GM19023 (cell line): Measurements from ENCODE around the gene AOAH.
A peak's percentile ranks its signal among the peaks of the same experiment; 100 is the strongest.

Experiments
- ATAC-seq: cut with Tn5 transposase; IDR thresholded peaks from one replicate; pipeline ENCODE4 v1.9.1; 2021; ENCODE audit warnings: mild to moderate bottlenecking, moderate library complexity; ENCODE audit not compliant: unreplicated experiment

The AOAH gene, protein sequence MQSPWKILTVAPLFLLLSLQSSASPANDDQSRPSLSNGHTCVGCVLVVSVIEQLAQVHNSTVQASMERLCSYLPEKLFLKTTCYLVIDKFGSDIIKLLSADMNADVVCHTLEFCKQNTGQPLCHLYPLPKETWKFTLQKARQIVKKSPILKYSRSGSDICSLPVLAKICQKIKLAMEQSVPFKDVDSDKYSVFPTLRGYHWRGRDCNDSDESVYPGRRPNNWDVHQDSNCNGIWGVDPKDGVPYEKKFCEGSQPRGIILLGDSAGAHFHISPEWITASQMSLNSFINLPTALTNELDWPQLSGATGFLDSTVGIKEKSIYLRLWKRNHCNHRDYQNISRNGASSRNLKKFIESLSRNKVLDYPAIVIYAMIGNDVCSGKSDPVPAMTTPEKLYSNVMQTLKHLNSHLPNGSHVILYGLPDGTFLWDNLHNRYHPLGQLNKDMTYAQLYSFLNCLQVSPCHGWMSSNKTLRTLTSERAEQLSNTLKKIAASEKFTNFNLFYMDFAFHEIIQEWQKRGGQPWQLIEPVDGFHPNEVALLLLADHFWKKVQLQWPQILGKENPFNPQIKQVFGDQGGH

DNA sequence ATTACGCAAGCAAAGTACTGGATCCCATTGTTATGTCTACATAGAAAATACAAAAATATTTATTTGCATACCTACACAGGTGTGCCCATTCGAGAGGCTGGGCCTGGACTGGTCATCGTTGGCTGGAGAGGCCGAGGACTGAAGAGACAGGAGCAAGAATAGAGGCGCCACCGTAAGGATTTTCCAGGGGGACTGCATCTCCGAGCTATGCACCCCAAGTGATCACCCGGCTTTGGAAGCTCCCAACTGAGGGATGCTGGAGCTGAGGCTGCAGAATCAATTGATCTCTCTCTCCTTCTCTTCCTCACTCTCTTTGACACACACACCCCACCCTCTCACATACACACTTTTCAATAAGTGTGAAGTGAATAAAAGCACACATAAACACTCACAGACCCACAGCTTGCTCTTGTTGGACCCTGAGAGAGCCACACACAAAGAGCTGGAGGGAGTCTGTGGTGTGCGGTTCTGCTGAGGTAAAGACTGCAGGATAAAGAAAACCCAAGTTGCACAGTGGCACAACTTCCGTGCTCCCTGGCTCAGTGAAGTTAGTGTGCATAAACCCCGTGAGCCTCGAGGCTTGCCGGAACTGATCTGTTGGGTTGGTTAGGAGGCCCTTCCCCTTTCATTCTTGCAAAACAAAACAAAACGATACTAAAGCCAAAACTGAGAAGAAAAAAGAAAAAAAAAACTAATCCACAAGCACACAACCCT, at the start of gene AOAH:
AOAH (minus strand) TSS at position 544 of the 714 bp plus-strand sequence; CDS start at position 198, 346 bp downstream.
- ATAC-seq = peak; percentile 89

GRCh38 chr7:36766451-36766850, 42.2 kb upstream of the AOAH start:
- ATAC-seq = no peak

DNA sequence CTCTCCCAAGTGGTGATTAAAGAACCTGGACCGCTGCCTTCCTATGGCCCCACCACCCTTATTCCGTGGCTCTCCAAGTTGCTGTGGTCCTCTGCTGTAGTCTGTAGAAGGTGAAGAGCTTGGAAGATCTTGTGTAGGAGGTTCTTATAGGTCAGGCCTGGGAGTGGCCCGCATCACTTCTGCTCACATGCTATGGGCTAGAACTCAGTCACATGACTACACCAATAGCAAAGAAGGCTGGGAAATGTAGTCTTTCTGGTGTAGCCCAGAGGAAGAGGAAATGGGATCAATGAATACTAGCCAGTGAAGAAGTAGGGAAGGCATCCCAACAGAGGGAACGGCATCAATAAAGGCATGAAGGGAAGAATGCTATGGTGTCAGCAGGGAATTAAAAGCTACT, 41.3 kb upstream of the AOAH start:
- no peak for ATAC-seq

GRCh38 chr7:36764929-36765328, 40.6 kb upstream of the AOAH start:
- no peak for ATAC-seq

DNA sequence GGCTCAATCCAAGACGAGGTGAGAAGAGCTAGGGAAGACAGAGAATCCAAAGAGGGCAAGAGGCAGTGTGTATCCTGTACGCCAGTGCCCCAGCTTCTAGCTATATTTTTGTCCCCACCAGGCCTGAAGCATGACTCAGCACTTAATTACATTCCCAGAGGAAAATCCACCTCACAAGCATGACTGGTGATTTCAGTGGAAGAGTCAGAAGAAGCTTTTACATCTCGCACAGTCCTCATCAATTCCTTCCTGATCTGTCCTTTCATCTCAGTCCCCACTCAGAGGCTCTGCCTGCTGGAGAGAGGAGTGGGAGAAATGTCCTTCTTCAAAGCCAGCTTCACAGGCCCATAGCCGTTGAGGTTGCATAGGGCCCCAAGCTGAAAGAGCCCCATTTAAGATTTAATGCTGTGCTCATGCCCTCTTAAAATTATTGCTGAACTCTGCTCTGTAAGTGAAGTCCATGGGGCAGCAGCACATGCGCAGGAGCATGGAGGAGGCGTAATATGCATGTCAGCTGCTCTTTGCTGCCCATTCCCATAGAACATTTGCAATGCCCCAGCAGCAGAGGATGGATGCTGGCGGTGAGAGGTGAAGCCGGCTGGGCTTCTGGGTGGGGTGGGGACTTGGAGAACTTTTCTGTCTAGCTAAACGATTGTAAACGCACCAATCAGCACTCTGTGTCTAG, 39.0 kb upstream of the AOAH start:
- no peak for ATAC-seq

DNA sequence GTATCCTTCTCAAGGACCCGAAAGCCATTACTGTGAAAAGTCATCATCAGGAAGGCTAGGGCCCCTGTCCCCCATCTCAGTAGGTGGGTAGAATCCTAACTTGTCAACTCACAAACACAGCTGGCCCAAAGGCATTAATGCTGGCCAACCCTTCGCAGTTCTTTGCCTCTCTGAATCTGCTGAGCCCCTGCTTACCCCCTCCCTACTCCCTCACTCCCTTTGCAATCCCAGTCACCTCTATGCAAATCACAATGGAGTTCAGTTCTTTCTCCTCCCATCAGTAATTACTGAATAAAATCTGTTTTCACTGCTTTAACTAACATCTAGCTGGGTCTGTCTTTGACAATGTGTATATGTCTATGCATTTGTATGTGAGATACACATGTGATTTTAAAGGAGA, 38.1 kb upstream of the AOAH start:
- ATAC-seq = no peak

GRCh38 chr7:36761835-36762234, 37.5 kb upstream of the AOAH start:
- no peak for ATAC-seq

- ATAC-seq = no peak
Measured at GRCh38 chr7:36760856-36761762, 36.8 kb upstream of the AOAH start.

GRCh38 chr7:36758879-36759278, 34.6 kb upstream of the AOAH start:
- ATAC-seq = no peak

DNA sequence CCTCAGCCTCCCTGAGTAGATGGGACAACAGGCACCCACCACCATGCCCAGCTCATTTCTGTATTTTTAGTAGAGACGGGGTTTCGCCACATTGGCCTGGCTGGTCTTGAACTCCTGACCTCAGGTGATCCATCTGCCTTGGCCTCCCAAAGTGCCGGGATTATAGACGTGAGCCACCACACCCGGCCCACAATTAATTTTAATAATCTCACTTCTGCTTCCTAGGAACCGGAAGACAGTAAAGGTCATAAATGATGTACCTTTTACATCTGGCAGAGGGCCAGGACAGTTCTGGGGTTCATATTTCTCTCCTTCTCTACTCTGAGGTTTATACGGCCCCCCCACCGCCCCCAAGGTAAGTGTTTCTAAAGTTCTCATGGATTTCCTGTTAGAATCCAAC, 31.2 kb upstream of the AOAH start:
- no peak for ATAC-seq

GRCh38 chr7:36752026-36752711, 27.9 kb upstream of the AOAH start:
- ATAC-seq = no peak

DNA sequence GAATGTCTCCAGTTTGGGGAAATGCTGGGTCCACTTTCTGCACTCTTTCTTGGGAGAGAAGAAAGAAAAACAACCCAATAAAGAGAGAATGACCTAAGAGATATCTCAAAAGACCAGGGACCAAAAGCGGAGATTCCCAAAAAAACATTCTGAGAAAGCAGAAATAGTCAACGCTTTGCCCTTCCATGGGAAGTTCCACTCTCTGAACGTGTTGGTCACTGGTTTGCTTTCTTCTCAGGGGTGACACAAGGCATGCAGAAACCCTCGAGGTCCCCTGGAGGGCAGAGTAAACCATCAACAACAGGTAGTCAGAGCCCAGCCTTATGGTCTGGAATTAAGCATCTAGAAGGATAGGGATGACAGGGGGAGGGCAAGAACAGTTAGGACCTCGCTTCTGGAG, 26.2 kb upstream of the AOAH start:
- ATAC-seq = no peak

GRCh38 chr7:36749282-36749960, 25.1 kb upstream of the AOAH start:
- ATAC-seq = no peak

GRCh38 chr7:36748017-36748487, 23.8 kb upstream of the AOAH start:
- ATAC-seq = no peak

GRCh38 chr7:36747280-36748016, 23.2 kb upstream of the AOAH start:
- ATAC-seq = no peak

GRCh38 chr7:36746347-36746746, 22.1 kb upstream of the AOAH start:
- ATAC-seq = no peak

- ATAC-seq = no peak
Measured at GRCh38 chr7:36742911-36743775, 18.8 kb upstream of the AOAH start.
